SK-N-MC (cell line): Measurements from ENCODE around the gene TANGO6.

ENCODE experiments used
- EZH2 ChIP-seq: fragments of 200-600 bp; sonication (generic); IDR thresholded peaks from one replicate; pipeline ENCODE4 v1.6.1; 2017; ENCODE audit warnings: antibody characterized with exemption
- FOXP2 ChIP-seq: optimal IDR thresholded peaks from 2 replicates; pipeline ENCODE3; 2011; ENCODE audit warnings: mild to moderate bottlenecking, moderate library complexity; ENCODE audit not compliant: insufficient read depth; ENCODE audit errors: extremely low read length, control extremely low read depth
- POLR2AphosphoS5 ChIP-seq: IDR thresholded peaks from 2 replicates; pipeline ENCODE4 v1.6.1; 2012; ENCODE audit warnings: mild to moderate bottlenecking, low read depth, low read length, borderline replicate concordance

- TF ChIP-seq EZH2: no peak
- TF ChIP-seq POLR2AphosphoS5: no peak
- TF ChIP-seq FOXP2: no peak
Observed at GRCh38 chr16:68969338-68969737, 126.0 kb downstream of the TANGO6 start.
